GM19372 (cell line): Measurements from ENCODE around the gene LRRC59.

Experiments used
- ATAC-seq: cut with Tn5 transposase; IDR thresholded peaks from one replicate; pipeline ENCODE4 v1.9.1; 2021; ENCODE audit warnings: mild to moderate bottlenecking, low read depth, moderate library complexity; ENCODE audit not compliant: unreplicated experiment

Gene LRRC59

DNA sequence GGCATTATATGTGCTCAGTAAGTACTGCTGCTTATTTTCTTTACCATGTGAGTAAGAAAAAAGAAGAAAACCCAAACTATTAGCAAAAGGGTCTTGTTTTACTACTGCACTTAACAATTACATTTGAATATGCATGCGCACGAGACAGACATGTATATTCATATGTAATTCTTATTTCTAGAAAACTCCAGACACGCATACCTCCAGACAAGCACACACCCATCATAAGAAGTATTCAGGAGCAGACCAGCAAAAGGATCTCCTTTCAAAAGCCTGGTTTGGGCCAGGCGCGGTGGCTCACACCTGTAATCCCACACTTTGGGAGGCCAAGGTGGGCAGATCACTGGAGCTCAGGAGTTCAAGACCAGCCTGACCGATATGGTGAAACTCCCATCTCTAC, 7.8 kb downstream of the LRRC59 start:
- no peak for ATAC-seq

DNA sequence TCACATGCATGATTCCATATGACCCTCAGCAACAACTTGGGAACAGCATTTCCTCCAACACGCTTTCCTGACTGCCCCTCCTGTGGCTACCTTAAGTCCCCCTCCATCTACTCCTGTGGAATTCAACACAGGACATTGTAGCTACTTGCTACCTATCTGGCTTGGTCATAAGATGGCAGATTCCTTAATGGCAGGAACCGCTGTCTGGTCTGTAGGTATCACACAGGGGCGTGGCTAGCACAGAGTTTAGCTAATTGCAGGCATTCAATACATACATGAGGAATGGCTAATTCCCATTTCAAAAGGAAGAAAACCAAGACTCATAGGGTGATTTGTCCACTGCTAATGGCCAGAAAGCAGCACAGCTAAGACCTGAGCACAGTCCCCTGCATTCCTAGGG, 8.6 kb downstream of the LRRC59 start:
- ATAC-seq, result no peak

DNA sequence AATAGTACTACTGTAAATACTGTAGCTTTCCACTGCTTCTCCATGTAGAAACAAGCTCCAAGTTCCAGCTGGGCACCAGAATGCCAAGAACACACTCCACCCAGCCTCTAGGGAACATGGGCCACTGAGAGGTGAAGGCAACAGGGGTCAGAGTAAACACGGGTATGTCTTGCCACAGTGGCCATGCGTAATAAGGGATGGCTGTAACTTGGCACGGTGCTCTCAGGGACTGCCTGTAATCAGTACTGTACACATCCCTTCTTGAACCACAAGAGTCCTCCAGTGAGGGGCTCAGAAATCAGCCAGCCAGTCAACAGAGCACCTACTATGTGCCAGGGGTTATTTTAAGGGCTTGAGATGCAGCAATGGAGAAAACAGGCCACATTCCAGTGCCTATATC, 10.8 kb downstream of the LRRC59 start:
- no peak for ATAC-seq

DNA sequence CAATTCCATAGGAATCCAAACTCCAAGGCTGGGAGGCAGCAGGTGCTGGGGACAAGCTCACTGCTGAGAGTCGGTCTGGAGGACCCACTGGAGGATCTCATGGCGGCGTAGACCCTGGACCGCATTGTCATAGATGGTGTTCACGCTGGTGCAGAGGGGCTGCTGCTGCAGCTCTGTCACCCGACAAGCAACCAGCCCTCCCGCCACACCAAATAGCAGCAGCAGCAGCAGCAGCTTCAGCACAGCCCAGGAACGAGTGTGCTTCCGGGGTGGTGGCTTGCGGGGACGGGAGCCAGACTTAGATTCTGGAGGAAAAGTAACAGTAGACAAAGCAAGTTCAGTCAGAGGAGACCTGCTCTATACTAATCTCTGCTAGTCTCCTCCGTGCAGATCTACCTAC, 14.4 kb downstream of the LRRC59 start:
- no peak for ATAC-seq

DNA sequence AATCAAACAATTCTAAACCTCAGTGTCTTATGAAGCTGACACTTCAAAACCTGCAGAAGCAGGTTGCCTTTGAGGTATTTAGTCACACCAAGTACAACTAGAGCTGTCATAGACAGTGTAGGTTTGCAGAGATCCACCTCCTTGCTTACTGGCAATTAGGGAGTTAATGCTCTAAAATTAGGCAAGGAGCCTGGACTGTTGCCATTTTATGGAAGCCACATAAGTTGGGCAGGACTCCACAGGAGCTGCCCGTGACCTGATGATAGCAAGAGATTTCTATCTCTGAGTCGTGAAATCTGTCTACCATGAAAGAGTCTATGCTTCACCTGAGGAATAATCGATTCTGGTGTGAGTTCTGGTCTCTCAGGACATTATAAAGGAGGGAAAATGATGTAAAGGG, 15.4 kb downstream of the LRRC59 start:
- no peak for ATAC-seq

DNA sequence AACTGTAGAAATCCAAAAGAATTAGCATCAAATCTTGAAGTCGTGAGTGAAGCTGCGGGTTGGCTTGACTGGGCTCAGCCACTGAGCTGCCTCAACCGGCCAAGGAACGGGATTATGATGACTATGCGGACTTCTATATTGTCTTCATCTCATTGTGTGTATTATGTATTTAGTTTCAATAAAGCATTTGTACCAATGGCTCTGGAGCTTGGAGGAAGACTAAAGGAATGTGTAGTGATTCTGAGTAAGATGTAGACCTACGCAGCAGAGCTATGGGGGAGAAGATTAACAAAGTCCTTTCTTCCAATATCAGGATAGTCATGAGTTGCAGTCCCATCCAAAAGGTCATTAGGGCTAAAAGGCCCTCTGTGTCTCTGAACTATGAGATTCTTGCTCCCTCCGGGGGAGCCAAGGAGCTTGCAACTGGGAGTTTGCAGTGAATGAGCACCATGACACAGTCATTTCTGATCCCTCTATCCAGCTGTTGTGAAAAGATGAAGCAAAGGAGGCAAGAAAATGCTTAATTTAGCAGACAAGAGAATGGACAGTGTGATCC, 16.0 kb downstream of the LRRC59 start:
- ATAC-seq, result no peak

DNA sequence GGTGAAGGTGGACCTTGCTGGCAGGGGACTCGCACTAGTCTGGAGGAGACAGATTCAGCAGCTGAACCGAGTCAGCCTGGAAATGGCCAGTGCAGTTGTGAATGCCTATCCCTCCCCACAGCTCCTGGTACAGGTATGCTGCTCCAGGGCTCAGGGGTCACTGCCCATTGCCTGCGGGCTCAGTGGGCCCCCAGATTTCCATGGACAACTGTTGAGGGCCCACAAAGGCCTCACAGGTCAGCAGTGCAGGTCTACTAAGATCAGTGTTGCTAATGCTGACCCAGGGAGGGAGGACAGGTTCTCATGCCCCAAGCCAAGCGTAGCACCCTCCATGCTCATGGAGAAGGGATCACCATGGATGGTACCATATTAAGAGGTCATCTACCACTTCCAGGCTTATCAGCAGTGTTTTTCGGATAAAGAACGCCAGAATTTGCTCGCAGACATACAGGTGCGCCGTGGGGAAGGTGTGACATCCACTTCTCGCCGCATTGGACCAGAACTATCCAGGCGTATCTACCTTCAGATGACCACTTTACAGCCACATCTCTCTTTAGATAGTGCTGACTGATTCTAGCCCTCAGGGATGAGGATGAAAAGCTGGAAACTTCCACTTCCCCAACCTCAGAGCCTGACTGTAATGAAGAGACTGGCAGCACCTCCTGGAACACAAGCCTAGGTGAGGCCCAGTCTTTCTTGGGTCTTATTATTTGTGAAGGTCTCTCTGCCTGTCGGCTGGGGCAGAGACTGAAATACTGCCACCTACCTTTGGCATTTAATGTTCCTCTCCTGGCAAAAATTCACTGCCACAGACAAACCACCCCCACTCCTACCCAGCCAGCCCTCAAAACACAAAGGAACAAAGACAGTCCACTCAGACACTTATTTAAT, 16.7 kb downstream of the LRRC59 start:
- ATAC-seq, result no peak

DNA sequence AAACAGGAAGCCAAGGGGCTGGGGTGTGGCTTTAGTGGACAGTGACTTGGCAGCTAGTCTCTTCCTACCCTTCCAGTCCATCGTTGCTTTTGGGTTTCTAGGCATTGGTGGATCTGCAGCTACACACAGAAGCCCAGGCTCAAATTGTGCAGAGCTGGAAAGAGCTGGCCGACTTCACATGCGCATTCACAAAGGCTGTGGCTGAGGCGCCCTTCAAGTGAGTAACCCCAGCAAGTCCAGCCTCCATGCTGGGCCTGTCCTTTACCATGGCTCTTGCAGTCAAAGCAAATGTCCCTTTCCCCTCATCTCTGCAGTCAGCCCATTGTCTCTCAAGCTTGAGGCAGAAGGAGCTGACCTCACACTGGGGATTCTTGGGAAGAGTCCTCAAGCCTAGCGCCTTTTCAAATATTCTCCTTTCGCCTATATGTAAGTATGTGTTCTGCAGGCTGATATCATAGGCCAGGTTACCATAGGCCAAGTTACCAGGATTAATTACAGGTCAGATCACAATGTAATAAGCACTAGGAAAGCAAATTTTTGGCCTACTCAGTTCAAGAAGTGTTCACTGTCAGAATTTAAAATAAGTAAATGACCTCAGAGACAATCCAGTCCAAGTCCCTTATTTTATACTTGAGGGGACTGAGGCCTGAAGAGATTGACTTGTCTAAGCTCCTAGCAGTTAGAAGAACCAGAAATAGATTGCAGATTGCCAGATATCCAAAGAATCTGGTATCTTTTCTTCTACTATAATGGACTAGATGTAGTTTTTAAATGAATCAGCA, 17.8 kb downstream of the LRRC59 start:
- no peak for ATAC-seq

DNA sequence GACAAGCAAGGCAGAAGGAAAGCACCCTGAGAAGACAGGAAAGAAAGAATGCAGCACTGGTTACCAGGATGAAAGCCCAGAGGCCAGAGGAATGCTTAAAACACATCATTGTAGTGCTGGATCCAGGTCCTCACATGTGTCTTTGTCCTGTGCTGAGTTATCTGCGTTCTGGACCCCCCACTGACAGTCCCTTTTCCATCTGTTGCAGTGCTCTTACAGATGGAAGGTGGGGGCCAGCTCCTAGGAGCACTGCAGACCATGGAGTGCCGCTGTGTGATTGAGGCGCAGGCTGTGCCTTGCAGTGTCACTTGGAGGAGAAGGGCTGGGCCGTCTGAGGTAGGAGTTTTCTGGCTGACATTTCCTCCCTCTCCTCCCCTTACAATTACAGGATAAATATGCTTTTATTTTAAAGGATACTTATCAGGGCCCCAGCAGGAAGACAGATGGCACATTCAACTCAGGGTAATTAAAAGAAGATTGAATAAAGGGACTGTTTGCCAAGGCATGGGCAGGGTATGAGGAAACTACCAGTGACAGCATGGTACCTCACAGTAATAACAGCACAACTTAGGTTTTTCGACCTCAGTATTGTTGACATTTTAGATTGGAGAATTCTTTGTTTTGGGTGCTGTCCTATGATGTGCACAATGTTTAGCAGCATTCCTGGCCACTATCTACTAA, 21.3 kb downstream of the LRRC59 start:
- ATAC-seq, result no peak

DNA sequence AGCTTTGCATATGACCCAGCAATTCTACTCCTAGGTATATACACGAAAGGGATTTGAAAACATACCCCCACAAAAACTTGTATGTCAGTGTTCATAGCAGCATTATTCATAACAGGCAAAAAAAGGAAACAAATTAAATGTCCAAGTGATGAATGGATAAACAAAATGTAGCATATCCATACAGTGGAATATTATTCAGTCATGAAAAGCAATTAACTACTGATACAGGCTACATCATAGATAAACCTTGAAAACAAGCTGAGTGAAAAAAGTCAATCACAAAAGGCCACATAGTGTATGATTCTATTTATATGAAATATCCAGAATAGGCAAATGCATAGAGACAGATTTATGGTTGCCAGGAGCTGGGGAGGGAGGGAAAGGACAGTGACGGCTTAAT, 23.6 kb downstream of the LRRC59 start:
- ATAC-seq, result no peak

DNA sequence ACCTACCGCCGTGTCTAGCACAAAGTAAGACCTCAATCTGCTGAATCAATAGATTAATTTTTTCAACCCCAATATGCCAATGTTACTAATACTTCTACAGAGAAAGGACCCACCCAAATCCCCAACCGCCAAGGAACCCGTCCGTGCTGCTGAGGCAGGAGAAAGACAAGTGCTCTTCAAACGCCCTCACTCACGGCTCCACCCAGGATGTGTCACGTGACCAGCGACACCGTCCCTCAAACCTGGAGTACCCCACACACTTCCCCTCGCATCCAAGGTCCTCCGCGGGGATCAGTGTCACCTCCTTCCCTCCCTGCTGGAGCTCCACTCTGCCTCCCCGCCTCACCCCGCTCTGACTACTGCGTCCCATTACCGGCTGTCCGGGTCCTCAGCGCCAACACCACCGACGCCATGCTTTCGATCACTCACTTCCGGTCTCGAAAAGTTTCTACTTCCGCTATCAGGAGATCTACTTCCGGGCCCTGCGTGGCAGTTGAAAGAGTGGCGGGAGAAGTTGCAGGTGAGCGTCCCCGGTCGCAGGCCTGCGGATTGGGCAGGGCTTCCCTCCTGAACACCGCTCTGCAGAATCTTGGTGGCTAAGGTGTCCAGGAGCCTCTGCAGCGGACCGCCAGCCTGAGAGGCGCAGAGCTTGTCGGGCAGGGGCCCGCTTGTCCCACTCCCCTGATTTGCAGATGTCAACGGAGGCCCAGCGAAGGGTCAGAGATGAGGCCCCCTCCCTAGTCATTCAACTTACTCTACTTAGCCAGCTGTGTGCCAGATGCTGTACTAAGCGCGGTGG, 24.4 kb downstream of the LRRC59 start, which contains the start of the genes EME1 and MRPL27:
EME1 (plus strand) TSS at position 472 of the 799 bp plus-strand sequence. CDS start 1,980 bp downstream, outside the sequence.
MRPL27 (minus strand) TSS at position 427 of the 799 bp plus-strand sequence; CDS start at position 413, 14 bp downstream.
- peak; percentile 87 for ATAC-seq

DNA sequence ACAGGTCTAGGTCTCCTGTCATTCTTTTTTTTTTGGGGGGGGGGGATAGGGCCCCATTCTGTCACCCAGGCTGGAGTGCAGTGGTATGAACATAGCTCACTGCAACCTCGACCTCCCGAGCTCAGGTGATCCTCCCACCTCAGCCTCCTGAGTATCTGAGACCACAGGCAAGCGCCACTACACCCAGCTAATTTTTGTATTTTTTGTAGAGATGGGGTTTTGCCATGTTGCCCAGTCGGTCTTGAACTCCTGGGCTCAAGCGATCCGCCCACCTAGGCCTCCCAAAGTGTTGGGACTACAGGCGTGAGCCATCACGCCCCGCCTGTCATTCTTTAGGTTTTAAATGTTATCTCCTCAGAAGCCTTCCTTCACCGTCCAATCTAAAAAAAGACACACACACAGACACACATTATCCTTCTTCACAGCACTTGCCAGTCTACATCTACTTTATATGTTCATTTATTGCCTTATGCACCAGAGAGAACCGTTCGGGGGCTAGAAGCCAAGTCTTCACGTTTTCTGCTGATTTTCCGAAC, 25.0 kb downstream of the LRRC59 start:
- no peak for ATAC-seq

DNA sequence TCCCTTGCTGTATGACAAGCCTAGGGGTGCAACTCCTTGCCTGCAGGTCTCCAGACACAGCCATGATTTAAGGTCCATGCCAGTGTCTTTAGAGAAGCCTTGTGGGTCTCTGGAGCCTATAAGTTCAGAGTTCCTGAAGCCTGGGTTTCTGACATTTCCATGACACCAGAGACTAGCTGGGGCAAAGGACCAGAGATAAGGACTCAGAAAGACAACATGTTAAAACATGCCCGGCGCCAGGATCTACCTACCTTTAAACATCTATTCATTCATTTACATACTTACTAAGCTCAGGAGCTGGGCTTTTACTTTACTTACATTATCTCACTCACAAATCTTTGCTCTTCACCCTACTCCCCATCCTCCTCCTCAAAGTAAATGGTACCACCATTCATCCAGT, 25.8 kb downstream of the LRRC59 start:
- no peak for ATAC-seq

DNA sequence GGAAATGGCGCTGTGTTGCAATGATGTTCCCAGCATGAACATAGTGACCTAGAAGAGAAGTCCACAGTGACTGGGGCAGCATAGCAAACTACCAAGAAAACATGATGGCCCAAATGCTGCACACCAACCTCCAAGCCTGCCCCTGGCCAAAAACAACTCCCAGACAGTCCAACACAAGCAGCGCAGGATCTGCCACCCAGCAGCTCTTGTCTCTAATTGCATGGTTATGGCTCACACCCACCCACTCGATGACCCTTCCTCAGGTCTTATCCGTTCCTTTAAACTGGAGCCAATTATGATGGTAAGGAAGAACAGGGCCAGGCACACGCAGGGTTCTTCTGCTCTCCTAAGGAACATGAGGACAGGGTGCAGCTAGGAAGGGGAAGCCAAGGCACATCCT, 27.3 kb downstream of the LRRC59 start:
- ATAC-seq, result no peak

DNA sequence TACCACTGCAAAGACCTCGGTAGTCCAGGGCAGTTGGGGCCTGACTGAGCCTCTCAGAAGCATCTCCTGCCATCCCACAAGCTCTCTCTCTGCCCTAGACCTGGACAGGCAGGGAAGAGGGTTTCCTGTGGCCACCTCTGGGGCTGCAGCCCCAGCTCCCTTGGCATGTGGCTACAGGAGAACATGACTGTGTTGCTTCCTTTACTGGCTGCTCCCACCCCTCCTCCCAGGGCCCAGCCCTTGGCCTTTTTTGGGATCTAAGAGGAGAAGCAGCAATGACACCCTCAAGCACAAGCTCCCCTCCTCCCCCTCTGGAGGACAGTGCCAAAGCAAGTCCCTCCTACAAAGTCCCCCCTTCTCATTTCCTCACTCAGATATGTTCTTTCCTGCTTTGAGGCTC, 29.9 kb downstream of the LRRC59 start:
- no peak for ATAC-seq

DNA sequence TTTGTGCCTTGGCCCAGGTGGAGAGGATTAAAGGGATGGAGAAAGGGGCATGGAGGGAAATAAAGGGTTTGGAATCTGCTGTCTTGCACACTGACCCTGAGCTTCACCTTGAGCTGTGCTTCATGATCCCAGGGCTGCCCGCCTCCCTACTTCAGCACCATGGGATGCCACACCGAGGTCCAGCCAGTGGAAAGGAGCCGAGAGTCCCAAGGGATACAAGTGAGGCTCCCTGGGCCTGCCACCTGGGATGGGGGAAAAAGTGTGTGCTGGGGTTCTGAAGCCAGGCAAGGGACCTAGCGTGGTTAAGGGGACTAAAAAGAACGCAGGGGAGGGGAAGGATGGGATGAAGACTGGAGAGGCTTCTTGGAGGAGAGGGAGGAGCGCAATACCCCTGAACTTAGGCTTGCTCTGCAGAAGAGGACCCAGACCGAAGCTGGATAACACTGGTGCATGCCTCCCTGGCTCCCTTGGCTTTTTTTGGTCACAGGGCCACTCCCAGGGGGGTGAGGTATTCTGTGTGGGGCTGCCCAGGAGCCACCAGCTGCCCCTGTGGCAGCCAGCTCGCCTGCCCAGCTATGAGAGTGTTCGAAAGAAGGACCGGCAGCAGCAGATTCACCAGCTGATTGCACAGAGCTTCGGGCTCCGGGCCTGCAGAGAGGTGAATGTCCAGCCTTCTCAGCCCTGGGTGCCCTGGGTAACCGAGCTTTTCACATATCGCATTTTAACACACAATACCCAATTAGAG, 31.5 kb downstream of the LRRC59 start:
- no peak for ATAC-seq

DNA sequence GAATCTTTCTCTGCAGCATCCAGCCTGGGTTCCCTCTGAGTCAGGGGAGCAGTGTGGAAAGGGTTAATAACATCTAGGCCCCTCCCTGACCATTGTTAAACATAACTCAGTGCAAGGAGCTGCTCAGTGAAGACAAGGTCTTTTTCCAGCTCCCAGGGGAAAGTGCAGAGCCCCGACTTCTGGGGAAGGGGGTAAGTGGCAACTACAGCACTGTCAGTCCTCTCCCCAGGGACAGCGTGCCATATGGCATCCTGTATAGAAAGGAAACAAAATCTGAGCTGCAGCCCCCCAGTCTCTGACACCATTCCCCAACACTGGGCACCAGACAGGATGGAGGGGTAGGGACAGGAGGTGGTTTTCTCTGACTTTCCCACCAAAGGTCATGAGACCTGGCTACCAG, 32.2 kb downstream of the LRRC59 start:
- no peak for ATAC-seq

DNA sequence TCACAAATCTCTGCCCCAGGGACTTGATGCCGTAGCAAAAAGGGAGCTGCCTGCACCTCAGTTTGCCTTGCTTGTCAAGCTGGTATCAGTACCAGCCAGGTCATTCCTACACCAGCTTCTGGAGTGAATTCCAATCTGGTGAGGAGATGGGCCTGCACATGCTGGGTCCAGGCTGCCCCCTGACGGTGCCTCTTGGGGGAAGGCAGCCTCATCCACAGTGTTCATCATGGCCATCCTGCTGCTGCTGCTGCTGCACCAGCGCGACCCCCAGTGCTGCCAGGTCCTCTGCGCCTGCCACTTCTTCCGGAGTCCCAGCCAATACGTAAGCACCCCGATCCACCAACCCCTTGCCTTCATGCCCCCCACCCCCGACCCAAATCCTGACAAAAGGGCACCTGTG, 32.6 kb downstream of the LRRC59 start:
- no peak for ATAC-seq

DNA sequence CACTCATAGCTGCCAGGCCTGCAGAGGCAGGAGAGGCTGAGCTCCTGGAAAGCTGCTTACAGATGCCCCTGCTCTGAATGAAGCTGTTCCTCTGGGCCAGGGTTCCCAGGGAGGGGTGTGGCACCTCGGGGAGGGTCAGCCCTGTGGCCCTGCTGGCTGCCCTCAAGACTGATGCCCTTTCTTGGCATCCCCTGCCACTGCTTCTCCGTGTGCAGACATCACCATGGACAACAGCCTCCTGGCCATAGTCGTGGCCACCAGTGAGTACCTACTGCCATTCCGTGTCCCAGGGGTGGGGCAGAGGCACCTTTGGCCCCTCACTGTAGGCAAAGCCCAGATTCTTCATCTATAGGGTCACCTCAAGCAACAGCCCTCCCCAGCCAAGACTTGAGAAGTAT, 33.3 kb downstream of the LRRC59 start:
- no peak for ATAC-seq
